Measurements from ENCODE around the gene EXOC4.

- no peak for TF ChIP-seq CTCF (IDR thresholded peaks at IDR 0.05; ENCODE audit: low read depth, low read length, poor library complexity, severe bottlenecking)
- TF ChIP-seq EZH2phosphoT487 (IDR thresholded peaks at IDR 0.05; ENCODE audit: borderline replicate concordance, low read length): no peak
Measured at GRCh38 chr7:133977409-133978274, 724.8 kb downstream of the EXOC4 start.

Data from DOHH2 (cell line).